GM21367 (cell line): ENCODE measurements around the gene DNAH14.
"Not testable (repeated sequence)": the region's sequence is repeated elsewhere in the genome, so short reads cannot be mapped to it uniquely, and the experiment has no call there.

ENCODE experiments used
- ATAC-seq: cut with Tn5 transposase; IDR thresholded peaks from one replicate; pipeline ENCODE4 v1.9.1; 2021; ENCODE audit not compliant: unreplicated experiment

Gene DNAH14

GRCh38 chr1:224920930-224921329 is 8.5 kb upstream of the DNAH14 start:
- no peak for ATAC-seq

- ATAC-seq, result no peak
Measured at GRCh38 chr1:224921354-224921753, 8.1 kb upstream of the DNAH14 start.

GRCh38 chr1:224922404-224923164 is 6.9 kb upstream of the DNAH14 start:
- ATAC-seq, result no peak

- no peak for ATAC-seq
Measured at GRCh38 chr1:224923726-224924125, 5.7 kb upstream of the DNAH14 start.

- not testable (repeated sequence) for ATAC-seq
Measured at GRCh38 chr1:224927631-224928030, 1.8 kb upstream of the DNAH14 start.

GRCh38 chr1:224928906-224929305 is 569 bp upstream of the DNAH14 start:
- no peak for ATAC-seq

- ATAC-seq, result no peak
Measured at GRCh38 chr1:224931605-224932004, 2.1 kb downstream of the DNAH14 start.

- ATAC-seq, result no peak
Measured at GRCh38 chr1:224932607-224933249, 3.3 kb downstream of the DNAH14 start.

GRCh38 chr1:224933584-224933983 is 4.1 kb downstream of the DNAH14 start:
- no peak for ATAC-seq

- ATAC-seq, result no peak
Measured at GRCh38 chr1:224938652-224939051, 9.2 kb downstream of the DNAH14 start.

- ATAC-seq, result no peak
Measured at GRCh38 chr1:224939844-224940425, 10.5 kb downstream of the DNAH14 start.

- ATAC-seq, result not testable (repeated sequence)
Measured at GRCh38 chr1:224940735-224941134, 11.3 kb downstream of the DNAH14 start.

GRCh38 chr1:224945651-224946348 is 16.3 kb downstream of the DNAH14 start:
- ATAC-seq, result not testable (repeated sequence)

GRCh38 chr1:224946349-224946691 is 16.8 kb downstream of the DNAH14 start:
- not testable (repeated sequence) for ATAC-seq

GRCh38 chr1:224957696-224958095 is 28.2 kb downstream of the DNAH14 start:
- no peak for ATAC-seq

GRCh38 chr1:224958490-224958889 is 29.0 kb downstream of the DNAH14 start:
- ATAC-seq, result no peak

- ATAC-seq, result no peak
Measured at GRCh38 chr1:224959115-224959514, 29.6 kb downstream of the DNAH14 start.

GRCh38 chr1:224959656-224960055 is 30.2 kb downstream of the DNAH14 start:
- no peak for ATAC-seq

GRCh38 chr1:224980181-224980580 is 50.7 kb downstream of the DNAH14 start:
- no peak for ATAC-seq

GRCh38 chr1:224981922-224982354 is 52.5 kb downstream of the DNAH14 start:
- not testable (repeated sequence) for ATAC-seq

GRCh38 chr1:224988042-224988441 is 58.6 kb downstream of the DNAH14 start:
- ATAC-seq, result no peak

- no peak for ATAC-seq
Measured at GRCh38 chr1:224989615-224990014, 60.1 kb downstream of the DNAH14 start.
